Neural cell (in vitro differentiated cells): Measurements from ENCODE around the gene ASIC4. TPM values are rescaled to one million over a fixed set of nuclear protein-coding genes. Genes with fewer than 3 reads are reported as not detected.
A peak's percentile ranks its signal among the peaks of the same experiment; 100 is the strongest.

Experiments
- H2AFZ ChIP-seq: fragments of 200-600, 300-800 bp; sonication (generic), shearing (Covaris generic); 2 replicates; pipeline ENCODE4 v1.6.0; 2014; ENCODE audit warnings: low read depth, mild to moderate bottlenecking, antibody characterized with exemption, low read length, moderate library complexity
- H3F3A ChIP-seq: fragments of 200-600 bp; shearing (Covaris generic); 2 replicates; pipeline ENCODE4 v1.6.1; 2016; ENCODE audit warnings: mild to moderate bottlenecking, moderate library complexity, mixed read lengths, antibody characterized with exemption, low read length; ENCODE audit not compliant: insufficient read depth, poor library complexity, severe bottlenecking
- H3K27ac ChIP-seq: fragments of 200-600, 300-800 bp; sonication (generic), shearing (Covaris generic); 2 replicates; pipeline ENCODE4 v1.5.1; 2014; ENCODE audit warnings: mild to moderate bottlenecking, low read length, moderate library complexity
- H3K27me3 ChIP-seq: fragments of 300-800, 200-600 bp; sonication (generic), shearing (Covaris generic); 2 replicates; pipeline ENCODE4 v1.6.0; 2014; ENCODE audit warnings: mild to moderate bottlenecking, low read depth, low read length, moderate library complexity; ENCODE audit not compliant: insufficient read depth
- H3K36me3 ChIP-seq: fragments of 300-800, 200-600 bp; sonication (generic), shearing (Covaris generic); 2 replicates; pipeline ENCODE4 v1.5.1; 2014; ENCODE audit warnings: mild to moderate bottlenecking, antibody characterized with exemption, low read length, moderate library complexity; ENCODE audit not compliant: insufficient read depth
- H3K4me2 ChIP-seq: fragments of 300-800, 200-600 bp; sonication (generic), shearing (Covaris generic); 2 replicates; pipeline ENCODE4 v1.6.0; 2014; ENCODE audit warnings: mild to moderate bottlenecking, low read length
- H3K4me3 ChIP-seq: fragments of 300-800, 200-600 bp; sonication (generic), shearing (Covaris generic); 2 replicates; pipeline ENCODE4 v1.5.1; 2014; ENCODE audit warnings: mild to moderate bottlenecking, low read length, moderate library complexity
- H3K79me2 ChIP-seq: fragments of 200-600 bp; shearing (Covaris generic); replicated peaks from 2 replicates; pipeline ENCODE4 v1.6.0; 2014; ENCODE audit warnings: mild to moderate bottlenecking, low read length, moderate library complexity; ENCODE audit not compliant: insufficient read depth
- H3K9ac ChIP-seq: fragments of 300-800, 200-600 bp; sonication (generic), shearing (Covaris generic); 2 replicates; pipeline ENCODE4 v1.6.1; 2016; ENCODE audit warnings: mild to moderate bottlenecking, low read length, mixed read lengths
- H3K9me2 ChIP-seq: fragments of 200-600 bp; shearing (Covaris generic); 2 replicates; pipeline ENCODE4 v1.6.1; 2016; ENCODE audit warnings: mild to moderate bottlenecking, low read length, mixed read lengths; ENCODE audit not compliant: insufficient read depth
- H3K9me3 ChIP-seq: fragments of 200-600, 300-800 bp; sonication (generic), shearing (Covaris generic); 2 replicates; pipeline ENCODE4 v1.6.1; 2016; ENCODE audit warnings: mild to moderate bottlenecking, mixed run types, low read length, moderate library complexity, mixed read lengths
- H4K20me1 ChIP-seq: fragments of 200-600 bp; shearing (Covaris generic); 2 replicates; pipeline ENCODE4 v1.6.1; 2016; ENCODE audit warnings: mild to moderate bottlenecking, mixed run types; ENCODE audit not compliant: insufficient read depth
- EP300 ChIP-seq: fragments of 450-650 bp; conservative IDR thresholded peaks from 2 replicates; pipeline ENCODE4 v1.6.1; 2014; ENCODE audit warnings: antibody characterized with exemption, mild to moderate bottlenecking, moderate library complexity; ENCODE audit not compliant: poor library complexity, severe bottlenecking
- EZH2 ChIP-seq: fragments of 200-600, 300-800 bp; shearing (Covaris generic), sonication (generic); IDR thresholded peaks from 2 replicates; pipeline ENCODE4 v1.6.1; 2014; ENCODE audit warnings: antibody characterized with exemption, low read length, borderline replicate concordance, mild to moderate bottlenecking; ENCODE audit not compliant: insufficient read depth, poor library complexity, severe bottlenecking
- MXI1 ChIP-seq: fragments of 450-650 bp; conservative IDR thresholded peaks from 2 replicates; pipeline ENCODE4 v1.6.1; 2014; ENCODE audit warnings: antibody characterized with exemption, mild to moderate bottlenecking; ENCODE audit not compliant: poor library complexity, severe bottlenecking
- POLR2AphosphoS5 ChIP-seq: IDR thresholded peaks from 2 replicates; pipeline ENCODE4 v1.6.1; 2012
- RAD21 ChIP-seq: fragments of 450-650 bp; conservative IDR thresholded peaks from 2 replicates; pipeline ENCODE4 v1.6.1; 2014; ENCODE audit warnings: antibody characterized with exemption, mild to moderate bottlenecking, moderate library complexity
- SMC3 ChIP-seq: fragments of 450-650 bp; conservative IDR thresholded peaks from 2 replicates; pipeline ENCODE4 v1.6.1; 2014; ENCODE audit warnings: antibody characterized with exemption, mild to moderate bottlenecking, moderate library complexity; ENCODE audit not compliant: poor library complexity
- TAF1 ChIP-seq: IDR thresholded peaks from 2 replicates; pipeline ENCODE4 v1.6.1; 2012; ENCODE audit warnings: low read depth
- polyA plus RNA-seq: library from polyadenylated mRNA; depleted of rRNA; stranded (reverse); fragments of >200 nt; gene quantifications from 2 replicates; pipeline ENCODE4 v1.2.3, GENCODE V29; 2014
- TF ChIP-seq, protein P1 (sequence below): fragments of 450-650 bp; IDR thresholded peaks from 2 replicates; pipeline ENCODE4 v1.5.1; 2014; ENCODE audit warnings: antibody characterized with exemption, mild to moderate bottlenecking, moderate library complexity; ENCODE audit not compliant: poor library complexity, severe bottlenecking
- TF ChIP-seq, protein P2 (sequence below): IDR thresholded peaks from 2 replicates; pipeline ENCODE4 v1.6.1; 2012; ENCODE audit warnings: borderline replicate concordance

Gene ASIC4
- polyA plus RNA-seq, 1 donor from 2014 or later, result 2.7 TPM

DNA sequence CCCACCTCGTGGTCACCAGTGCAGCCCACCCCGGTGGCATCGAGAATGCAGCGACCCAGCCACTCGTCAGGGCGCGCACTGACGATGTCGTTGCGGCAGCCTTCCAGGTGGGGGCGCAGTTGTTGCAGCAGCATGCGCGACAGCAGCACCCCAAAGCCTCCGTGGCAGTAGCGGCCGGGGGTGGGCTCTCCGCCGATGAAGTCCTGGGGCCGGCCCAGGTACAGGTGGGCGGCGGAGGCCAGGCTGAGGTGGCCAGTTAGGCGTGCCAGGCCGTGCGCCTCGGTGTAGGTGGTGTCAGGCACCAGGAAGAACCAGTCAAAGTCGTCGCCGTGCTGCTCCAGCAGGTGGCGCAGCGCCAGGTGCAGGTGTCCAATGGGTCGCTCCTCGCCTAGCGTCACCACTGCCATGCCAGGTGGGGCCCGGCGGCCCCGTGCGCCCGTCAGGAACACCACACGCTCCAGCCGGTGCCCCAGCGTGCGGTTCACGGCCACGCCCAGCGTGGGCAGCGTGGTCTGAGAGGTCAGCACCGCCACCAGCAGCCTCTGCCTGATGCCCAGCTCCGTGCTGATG lies 27.4 kb downstream of the ASIC4 start:
- Histone ChIP-seq H3K4me2 (no peak overlapping the region), H3F3A (no peaks in the 10 kb centered on the region), H3K27ac (no peak overlapping the region), H3K9ac (no peak overlapping the region), H2AFZ (no peak overlapping the region), H4K20me1 (peaks cover 2% of the 10 kb centered on the region), H3K27me3 (no peaks in the 10 kb centered on the region), H3K9me3 (no peaks in the 10 kb centered on the region), H3K79me2 (peaks cover 17% of the 10 kb centered on the region), H3K9me2 (no peaks in the 10 kb centered on the region), H3K36me3 (peaks cover 5% of the 10 kb centered on the region), H3K4me3 (peak overlapping the region; percentile 90)
- TF ChIP-seq, protein P1, sequence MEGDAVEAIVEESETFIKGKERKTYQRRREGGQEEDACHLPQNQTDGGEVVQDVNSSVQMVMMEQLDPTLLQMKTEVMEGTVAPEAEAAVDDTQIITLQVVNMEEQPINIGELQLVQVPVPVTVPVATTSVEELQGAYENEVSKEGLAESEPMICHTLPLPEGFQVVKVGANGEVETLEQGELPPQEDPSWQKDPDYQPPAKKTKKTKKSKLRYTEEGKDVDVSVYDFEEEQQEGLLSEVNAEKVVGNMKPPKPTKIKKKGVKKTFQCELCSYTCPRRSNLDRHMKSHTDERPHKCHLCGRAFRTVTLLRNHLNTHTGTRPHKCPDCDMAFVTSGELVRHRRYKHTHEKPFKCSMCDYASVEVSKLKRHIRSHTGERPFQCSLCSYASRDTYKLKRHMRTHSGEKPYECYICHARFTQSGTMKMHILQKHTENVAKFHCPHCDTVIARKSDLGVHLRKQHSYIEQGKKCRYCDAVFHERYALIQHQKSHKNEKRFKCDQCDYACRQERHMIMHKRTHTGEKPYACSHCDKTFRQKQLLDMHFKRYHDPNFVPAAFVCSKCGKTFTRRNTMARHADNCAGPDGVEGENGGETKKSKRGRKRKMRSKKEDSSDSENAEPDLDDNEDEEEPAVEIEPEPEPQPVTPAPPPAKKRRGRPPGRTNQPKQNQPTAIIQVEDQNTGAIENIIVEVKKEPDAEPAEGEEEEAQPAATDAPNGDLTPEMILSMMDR, result peak; percentile 100
- TF ChIP-seq POLR2AphosphoS5 (no peak), TAF1 (no peak), RAD21 (peak; percentile 92), SMC3 (peak; percentile 100), EZH2 (no peak), EP300 (peak; percentile 20), MXI1 (peak; percentile 64)
- TF ChIP-seq, protein P2, sequence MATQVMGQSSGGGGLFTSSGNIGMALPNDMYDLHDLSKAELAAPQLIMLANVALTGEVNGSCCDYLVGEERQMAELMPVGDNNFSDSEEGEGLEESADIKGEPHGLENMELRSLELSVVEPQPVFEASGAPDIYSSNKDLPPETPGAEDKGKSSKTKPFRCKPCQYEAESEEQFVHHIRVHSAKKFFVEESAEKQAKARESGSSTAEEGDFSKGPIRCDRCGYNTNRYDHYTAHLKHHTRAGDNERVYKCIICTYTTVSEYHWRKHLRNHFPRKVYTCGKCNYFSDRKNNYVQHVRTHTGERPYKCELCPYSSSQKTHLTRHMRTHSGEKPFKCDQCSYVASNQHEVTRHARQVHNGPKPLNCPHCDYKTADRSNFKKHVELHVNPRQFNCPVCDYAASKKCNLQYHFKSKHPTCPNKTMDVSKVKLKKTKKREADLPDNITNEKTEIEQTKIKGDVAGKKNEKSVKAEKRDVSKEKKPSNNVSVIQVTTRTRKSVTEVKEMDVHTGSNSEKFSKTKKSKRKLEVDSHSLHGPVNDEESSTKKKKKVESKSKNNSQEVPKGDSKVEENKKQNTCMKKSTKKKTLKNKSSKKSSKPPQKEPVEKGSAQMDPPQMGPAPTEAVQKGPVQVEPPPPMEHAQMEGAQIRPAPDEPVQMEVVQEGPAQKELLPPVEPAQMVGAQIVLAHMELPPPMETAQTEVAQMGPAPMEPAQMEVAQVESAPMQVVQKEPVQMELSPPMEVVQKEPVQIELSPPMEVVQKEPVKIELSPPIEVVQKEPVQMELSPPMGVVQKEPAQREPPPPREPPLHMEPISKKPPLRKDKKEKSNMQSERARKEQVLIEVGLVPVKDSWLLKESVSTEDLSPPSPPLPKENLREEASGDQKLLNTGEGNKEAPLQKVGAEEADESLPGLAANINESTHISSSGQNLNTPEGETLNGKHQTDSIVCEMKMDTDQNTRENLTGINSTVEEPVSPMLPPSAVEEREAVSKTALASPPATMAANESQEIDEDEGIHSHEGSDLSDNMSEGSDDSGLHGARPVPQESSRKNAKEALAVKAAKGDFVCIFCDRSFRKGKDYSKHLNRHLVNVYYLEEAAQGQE, result no peak

DNA sequence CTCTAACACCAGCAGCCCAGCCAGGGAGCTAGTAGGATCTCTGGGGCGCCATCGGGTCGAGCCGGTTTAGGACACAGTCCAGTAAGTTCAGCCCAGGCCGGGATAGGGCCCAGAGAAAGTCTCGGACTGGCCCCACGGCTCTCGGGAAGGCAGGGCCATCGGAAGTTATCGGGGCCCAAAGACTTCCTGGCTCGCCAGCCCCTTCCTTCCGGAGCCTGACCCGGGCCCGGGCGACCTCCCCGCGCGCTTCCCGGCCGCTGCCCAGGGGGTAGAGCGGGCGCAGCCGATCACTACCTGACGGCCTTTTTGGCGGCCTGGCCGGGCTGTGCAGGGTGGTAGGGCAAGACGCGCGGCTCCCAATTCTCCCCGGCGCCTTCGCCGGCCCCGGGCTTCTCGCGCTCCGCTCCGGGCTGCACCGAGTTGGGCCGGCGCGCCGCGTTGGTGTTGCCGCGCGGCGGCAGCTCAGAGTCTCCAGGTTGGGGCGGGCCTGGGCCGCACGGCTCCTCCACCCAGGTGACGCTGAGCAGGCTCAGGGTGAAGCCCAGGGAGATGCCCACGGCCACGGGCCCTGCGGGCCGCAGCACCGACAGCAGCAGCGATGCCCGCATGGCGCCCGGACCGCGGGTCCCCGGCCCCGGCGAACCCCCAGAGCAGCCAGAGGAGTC lies 28.8 kb downstream of the ASIC4 start:
- peak overlapping the region; percentile 87 for H3K4me2 ChIP-seq
- H3K27me3 ChIP-seq, result no peaks in the 10 kb centered on the region
- peak overlapping the region; percentile 97 for H3K9ac ChIP-seq
- H3K9me2 ChIP-seq, result no peaks in the 10 kb centered on the region
- no peaks in the 10 kb centered on the region for H3F3A ChIP-seq
- H4K20me1 ChIP-seq, result peaks cover 2% of the 10 kb centered on the region
- H3K36me3 ChIP-seq, result peaks cover 5% of the 10 kb centered on the region
- peak overlapping the region; percentile 89 for H3K27ac ChIP-seq
- peak; percentile 39 for TF ChIP-seq MXI1
- no peak for TF ChIP-seq EZH2
- no peak for TF ChIP-seq TAF1
- TF ChIP-seq, protein P2, result no peak
- TF ChIP-seq EP300, result no peak
- TF ChIP-seq, protein P1, result peak; percentile 47
- no peak for TF ChIP-seq RAD21
- TF ChIP-seq SMC3, result peak; percentile 38
- TF ChIP-seq POLR2AphosphoS5, result no peak
- peak overlapping the region; percentile 90 for H3K4me3 ChIP-seq
- H3K9me3 ChIP-seq, result no peaks in the 10 kb centered on the region
- peaks cover 17% of the 10 kb centered on the region for H3K79me2 ChIP-seq
- peak overlapping the region; percentile 40 for H2AFZ ChIP-seq
